Measurements from ENCODE around the gene EMC7.

Gene EMC7

GRCh38 chr15:34038023-34038870, 63.4 kb downstream of the EMC7 start:
- DNase-seq, result peak; percentile 78

Measured in CD4-positive, alpha-beta T cell treated with Interleukin-15 for 1 hour (primary cell).